ENCODE data around the gene CPNE7. TPM values are rescaled to one million over a fixed set of nuclear protein-coding genes. Genes with fewer than 3 reads are reported as not detected.

Gene CPNE7
- total RNA-seq, 2 donors from 2014 or later, result 4.7 to 8.2 TPM

DNA sequence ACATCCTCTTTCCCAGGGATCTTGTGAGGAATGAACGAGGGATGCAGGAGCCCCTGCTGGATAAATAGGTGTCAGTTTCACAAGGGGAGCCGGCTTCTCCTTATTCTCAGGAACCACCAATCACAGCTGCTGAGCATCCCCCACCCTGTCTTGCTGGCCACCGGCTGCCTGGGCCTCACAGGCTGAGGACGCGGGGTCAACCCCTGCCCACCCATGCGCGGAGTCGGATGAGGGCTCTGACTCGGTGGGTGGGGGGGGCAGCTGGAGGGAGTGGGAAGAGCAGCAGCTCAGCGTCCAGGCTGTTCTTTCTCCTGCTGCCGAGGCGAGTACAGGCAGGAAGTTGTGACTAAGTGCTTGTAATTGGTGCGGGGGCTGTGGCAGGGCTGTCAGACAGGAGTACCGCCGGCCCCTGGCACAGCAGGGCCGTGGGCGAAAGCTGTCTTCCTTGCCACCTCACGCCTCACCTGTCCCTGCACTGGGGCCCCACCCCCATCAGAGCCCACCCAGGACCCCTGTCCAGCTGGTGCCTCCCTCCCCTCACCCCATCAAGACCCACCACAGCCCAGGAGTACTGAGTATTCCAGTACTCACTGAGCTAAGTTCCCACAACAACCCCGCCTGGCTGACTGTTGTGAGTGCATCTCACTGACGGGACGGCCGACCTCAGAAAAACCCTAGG lies 26.9 kb downstream of the CPNE7 start:
- peak; percentile 78 for ATAC-seq
- H3K36me3 Mint-ChIP-seq (ENCODE audit: low read depth), result no peaks in the 10 kb centered on the region
- no peaks in the 10 kb centered on the region for H3K9me3 ChIP-seq (ENCODE audit: control insufficient read depth, low read length, poor library complexity, severe bottlenecking)
- no peak for DNase-seq
- H3K27me3 Mint-ChIP-seq, result no peaks in the 10 kb centered on the region
- H3K4me3 Mint-ChIP-seq, result peak overlapping the region; percentile 33
- H3K27ac Mint-ChIP-seq, result no peak overlapping the region
- H3K4me1 Mint-ChIP-seq, result peaks cover 14% of the 10 kb centered on the region

DNA sequence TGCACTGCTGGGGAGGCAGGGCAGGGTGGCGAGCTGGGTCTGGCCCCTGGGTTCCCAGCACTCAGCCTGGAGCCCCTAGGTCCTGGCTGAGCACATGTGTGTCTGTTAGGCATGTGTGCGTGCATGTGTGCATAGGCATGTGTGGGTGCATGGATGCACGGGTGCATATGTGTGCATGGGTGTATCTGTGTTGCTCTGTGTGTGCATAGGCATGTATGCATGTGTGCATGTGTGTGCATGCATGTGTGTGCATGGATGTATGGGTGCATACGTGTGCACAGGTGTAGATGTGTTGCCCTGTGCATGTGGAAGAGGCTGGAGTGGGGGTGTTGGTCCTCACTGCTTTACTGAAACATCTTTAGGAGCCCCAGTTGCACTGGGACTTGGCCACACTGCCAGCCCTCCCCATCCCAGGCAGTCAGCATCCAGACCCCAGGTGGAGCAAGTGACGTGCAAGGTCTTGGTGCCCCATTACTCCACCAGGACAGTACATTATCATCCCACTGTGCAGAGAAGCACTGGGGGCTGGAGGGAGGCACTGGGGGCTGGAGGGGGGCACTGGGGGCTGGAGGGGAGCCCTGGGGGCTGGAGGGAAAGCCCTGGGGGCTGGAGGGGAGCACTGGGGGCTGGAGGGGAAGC lies 27.5 kb downstream of the CPNE7 start:
- Mint-ChIP-seq H3K4me3 (peak overlapping the region; percentile 33), H3K36me3 (ENCODE audit: low read depth) (no peaks in the 10 kb centered on the region), H3K4me1 (peaks cover 14% of the 10 kb centered on the region), H3K27me3 (no peaks in the 10 kb centered on the region), H3K27ac (no peak overlapping the region)
- DNase-seq (no peak), ATAC-seq (no peak)
- no peaks in the 10 kb centered on the region for H3K9me3 ChIP-seq (ENCODE audit: control insufficient read depth, low read length, poor library complexity, severe bottlenecking)

DNA sequence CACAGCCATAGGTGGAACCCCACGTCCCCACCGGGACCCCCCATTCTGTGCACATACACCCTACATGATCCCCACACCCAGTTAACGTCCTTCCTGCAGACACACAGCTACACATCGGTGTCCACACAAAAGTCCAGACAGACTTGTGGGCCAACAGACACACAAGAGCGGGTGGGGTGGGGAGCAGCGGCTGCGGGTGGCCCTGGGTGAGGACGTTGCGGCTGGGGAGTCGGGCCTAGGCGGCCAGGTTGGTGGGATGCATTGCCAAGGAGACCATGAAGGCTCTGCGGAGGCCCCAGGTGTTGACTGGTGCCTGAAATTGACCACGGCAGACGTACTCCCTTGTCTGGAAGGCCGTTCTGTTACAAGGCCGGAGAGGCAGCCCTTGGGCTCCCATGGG lies 29.2 kb downstream of the CPNE7 start:
- Mint-ChIP-seq H3K4me3 (no peak overlapping the region), H3K27me3 (no peaks in the 10 kb centered on the region)
- no peak for DNase-seq

DNA sequence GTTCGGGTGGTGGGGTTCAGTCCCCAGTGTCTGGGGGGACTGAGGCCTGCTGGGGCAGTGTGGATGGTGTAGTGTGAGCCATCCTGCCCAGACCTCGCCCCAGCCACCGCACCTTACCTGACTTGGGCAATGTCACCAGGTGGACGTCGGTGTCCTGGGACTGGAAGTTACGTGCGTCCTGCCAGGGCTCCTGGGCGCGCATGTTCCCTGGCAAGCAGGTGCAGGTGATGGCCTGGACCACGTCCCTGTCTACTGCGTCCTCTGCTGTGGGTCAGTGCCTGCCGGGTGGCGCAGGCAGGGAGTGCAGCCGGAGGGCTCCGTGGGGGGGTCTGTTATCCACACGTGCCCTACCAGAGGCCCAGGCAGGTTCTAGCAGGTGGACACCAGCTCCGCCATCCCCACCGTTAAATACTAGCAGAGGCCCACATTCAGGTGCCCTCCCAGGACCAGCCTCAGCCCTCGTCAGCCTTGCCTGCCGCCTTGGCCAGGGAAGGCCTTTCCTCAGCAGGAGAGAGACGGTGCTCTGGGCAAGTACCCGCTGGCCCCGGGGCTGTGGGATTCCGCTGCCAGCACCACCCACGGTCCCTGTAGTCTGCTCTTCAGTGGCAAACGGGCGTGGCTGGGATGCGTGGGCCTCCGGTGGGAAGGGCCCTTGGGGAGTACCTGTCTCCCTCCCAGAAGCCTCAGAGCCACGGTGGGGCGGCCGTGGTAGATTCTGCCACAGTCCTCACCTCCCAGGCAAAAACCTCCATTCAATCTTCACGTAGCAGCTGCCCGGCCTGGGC lies 29.8 kb downstream of the CPNE7 start:
- H3K4me3 Mint-ChIP-seq, result no peak overlapping the region
- H3K9me3 ChIP-seq (ENCODE audit: control insufficient read depth, low read length, poor library complexity, severe bottlenecking), result no peaks in the 10 kb centered on the region
- H3K27ac Mint-ChIP-seq, result no peak overlapping the region
- ATAC-seq, result no peak
- no peaks in the 10 kb centered on the region for H3K27me3 Mint-ChIP-seq
- H3K4me1 Mint-ChIP-seq, result peaks cover 10% of the 10 kb centered on the region
- H3K36me3 Mint-ChIP-seq (ENCODE audit: low read depth), result no peaks in the 10 kb centered on the region
- no peak for DNase-seq

More for the DNA sequence above, 29.2 kb downstream of the CPNE7 start:
- Mint-ChIP-seq H3K27ac (no peak overlapping the region), H3K4me1 (peaks cover 10% of the 10 kb centered on the region), H3K36me3 (ENCODE audit: low read depth) (no peaks in the 10 kb centered on the region)
- no peaks in the 10 kb centered on the region for H3K9me3 ChIP-seq (ENCODE audit: control insufficient read depth, low read length, poor library complexity, severe bottlenecking)
- no peak for ATAC-seq

DNA sequence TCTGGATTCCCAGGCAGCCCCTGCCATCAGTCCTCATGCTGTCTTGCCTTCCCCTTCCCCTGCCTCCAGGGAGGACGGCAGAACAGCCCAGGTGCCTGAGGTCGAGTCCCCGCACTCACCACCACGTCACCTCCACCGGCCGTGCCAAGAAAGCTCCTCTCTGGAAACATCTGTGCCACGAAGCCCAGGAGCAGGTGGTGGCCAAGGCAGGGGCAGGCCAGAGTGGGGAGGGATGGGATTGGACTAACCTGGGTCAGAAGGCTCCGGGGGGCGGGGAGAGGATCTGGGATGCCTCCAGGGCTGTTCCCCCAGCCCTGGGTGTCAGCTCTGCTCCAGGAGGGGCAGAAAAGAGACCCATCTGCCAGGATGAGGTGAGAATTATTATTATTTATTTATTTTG lies 30.4 kb downstream of the CPNE7 start:
- H3K4me3 Mint-ChIP-seq, result no peak overlapping the region
- no peak for ATAC-seq
- H3K4me1 Mint-ChIP-seq, result peaks cover 10% of the 10 kb centered on the region
- H3K27ac Mint-ChIP-seq, result no peak overlapping the region
- no peaks in the 10 kb centered on the region for H3K36me3 Mint-ChIP-seq (ENCODE audit: low read depth)
- no peak for DNase-seq
- H3K27me3 Mint-ChIP-seq, result no peaks in the 10 kb centered on the region
- H3K9me3 ChIP-seq (ENCODE audit: control insufficient read depth, low read length, poor library complexity, severe bottlenecking), result no peaks in the 10 kb centered on the region

DNA sequence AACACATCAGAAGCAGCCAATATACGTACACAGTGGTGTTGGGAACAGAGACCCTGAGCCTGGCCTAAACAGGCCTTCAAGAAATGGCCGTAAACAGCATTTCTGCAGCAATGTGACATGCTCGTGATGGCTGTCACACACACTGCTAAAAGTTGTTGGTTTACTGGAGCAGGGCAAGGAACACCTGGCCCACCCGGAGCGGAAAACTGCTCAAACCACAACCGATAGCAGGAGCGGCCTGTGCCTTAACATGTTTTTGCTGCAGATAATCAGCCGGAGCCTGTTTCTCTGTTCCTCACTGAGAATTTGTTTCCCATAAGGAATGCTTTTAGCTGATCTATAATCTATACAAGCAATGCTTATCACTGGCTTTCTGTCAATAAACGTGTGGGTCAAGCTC lies 31.9 kb downstream of the CPNE7 start:
- peaks cover 8% of the 10 kb centered on the region for H3K4me1 Mint-ChIP-seq
- no peak for ATAC-seq
- no peak for DNase-seq

DNA sequence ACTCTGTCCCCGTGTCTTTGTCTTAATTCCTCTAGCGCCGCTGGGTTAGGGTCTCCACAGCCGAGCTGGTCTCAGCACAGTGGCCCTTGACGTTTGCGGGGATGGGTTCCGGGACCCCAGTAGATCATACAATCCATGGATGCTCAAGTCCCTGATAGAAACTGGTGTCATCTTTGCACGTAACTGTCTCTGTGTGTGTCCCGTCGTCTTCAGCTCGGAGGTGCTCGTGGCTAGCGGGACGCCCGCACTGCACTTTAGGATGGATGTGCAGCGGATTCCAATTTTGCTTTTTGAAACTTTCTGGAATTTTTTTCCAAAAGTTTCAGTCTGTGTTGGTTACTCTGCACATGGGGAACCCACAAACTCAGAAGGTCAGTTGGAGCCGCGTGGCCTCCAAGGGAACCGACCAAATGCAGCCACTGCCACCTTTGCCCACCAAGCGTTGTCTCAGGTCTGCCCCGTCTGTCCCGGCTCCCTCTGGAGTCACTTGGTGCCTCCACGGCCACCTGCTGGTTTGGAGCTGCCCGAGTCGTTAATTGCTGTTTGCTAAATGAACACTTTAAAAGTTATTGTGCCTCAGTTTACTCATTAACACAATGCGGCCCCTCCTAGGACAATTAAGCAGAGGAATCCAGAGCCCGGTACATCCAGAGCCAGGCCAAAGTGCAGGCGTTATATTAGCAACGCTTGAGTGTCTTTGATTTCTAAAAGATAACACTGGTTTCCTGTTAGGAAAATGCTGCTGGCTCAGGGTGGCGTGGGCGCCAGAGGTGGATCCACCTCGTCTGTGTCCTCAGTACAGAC lies 32.6 kb downstream of the CPNE7 start:
- Mint-ChIP-seq H3K36me3 (ENCODE audit: low read depth) (no peaks in the 10 kb centered on the region), H3K27ac (no peak overlapping the region), H3K27me3 (no peaks in the 10 kb centered on the region), H3K4me3 (no peak overlapping the region), H3K4me1 (peaks cover under 1% of the 10 kb centered on the region)
- ATAC-seq, result no peak
- H3K9me3 ChIP-seq (ENCODE audit: control insufficient read depth, low read length, poor library complexity, severe bottlenecking), result no peaks in the 10 kb centered on the region
- no peak for DNase-seq

More for the DNA sequence above, 31.9 kb downstream of the CPNE7 start:
- H3K9me3 ChIP-seq (ENCODE audit: control insufficient read depth, low read length, poor library complexity, severe bottlenecking), result no peaks in the 10 kb centered on the region
- Mint-ChIP-seq H3K27ac (no peak overlapping the region), H3K36me3 (ENCODE audit: low read depth) (no peaks in the 10 kb centered on the region), H3K27me3 (no peaks in the 10 kb centered on the region), H3K4me3 (no peak overlapping the region)

DNA sequence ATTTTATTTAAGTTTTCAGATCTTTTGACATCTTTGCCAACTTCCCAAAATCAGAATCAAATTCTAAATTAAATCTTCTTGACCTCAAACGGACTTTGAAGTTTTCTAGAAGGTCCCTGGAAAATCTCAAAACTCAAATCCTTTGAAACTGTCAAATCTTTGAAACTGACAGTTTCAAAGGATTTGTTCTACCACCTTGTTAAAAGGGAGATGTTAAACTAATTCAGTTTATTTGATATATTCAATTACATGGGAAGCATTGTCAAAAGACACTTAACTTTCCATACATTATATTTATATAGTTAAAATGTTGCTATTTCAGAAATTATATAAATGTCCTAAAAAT lies 34.5 kb downstream of the CPNE7 start:
- no peak for ATAC-seq
- Mint-ChIP-seq H3K4me3 (no peak overlapping the region), H3K27me3 (no peaks in the 10 kb centered on the region)

DNA sequence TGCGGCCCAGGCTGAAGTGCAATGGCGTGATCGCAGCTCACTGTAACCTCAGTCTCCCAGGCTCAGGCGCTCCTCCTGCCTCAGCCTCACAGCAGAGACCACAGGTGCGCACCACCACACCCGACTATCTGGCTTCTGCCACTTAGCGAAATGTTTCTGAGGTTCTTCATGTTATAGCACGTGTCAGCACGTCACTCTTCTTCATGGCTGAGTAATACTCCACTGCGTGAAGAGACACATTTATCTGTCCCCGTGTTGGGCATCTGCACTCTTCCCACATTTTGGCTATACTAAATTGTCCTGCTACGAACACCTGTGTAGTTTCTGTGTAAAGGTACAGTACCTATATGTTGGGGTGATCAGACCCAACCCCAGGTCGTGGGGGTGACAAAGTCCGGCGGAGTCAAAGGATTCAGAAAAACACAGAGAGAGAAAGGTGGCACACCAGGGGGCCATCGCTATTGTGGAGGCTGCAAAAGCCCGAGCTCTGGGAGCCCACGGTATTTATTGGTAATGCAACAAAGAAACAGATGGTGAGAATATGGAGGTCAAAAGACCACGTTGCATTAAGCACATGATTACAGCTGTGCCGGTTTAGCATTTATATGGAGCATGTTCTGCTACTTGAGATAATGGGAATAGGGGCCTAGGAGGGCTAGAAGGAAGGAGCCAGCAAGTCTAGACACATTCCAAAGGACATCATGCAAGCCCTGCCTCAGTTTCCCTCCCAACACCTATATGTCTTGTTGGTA lies 37.0 kb downstream of the CPNE7 start:
- H3K27ac Mint-ChIP-seq, result no peak overlapping the region
- DNase-seq (no peak), ATAC-seq (no peak)
- H3K36me3 Mint-ChIP-seq (ENCODE audit: low read depth), result no peaks in the 10 kb centered on the region
- H3K4me1 Mint-ChIP-seq, result peaks cover 5% of the 10 kb centered on the region
- H3K9me3 ChIP-seq (ENCODE audit: control insufficient read depth, low read length, poor library complexity, severe bottlenecking), result no peaks in the 10 kb centered on the region
- H3K27me3 Mint-ChIP-seq, result no peaks in the 10 kb centered on the region
- H3K4me3 Mint-ChIP-seq, result no peak overlapping the region

More for the DNA sequence above, 34.5 kb downstream of the CPNE7 start:
- Mint-ChIP-seq H3K4me1 (no peaks in the 10 kb centered on the region), H3K36me3 (ENCODE audit: low read depth) (no peaks in the 10 kb centered on the region), H3K27ac (no peak overlapping the region)
- no peak for DNase-seq
- H3K9me3 ChIP-seq (ENCODE audit: control insufficient read depth, low read length, poor library complexity, severe bottlenecking), result no peaks in the 10 kb centered on the region

DNA sequence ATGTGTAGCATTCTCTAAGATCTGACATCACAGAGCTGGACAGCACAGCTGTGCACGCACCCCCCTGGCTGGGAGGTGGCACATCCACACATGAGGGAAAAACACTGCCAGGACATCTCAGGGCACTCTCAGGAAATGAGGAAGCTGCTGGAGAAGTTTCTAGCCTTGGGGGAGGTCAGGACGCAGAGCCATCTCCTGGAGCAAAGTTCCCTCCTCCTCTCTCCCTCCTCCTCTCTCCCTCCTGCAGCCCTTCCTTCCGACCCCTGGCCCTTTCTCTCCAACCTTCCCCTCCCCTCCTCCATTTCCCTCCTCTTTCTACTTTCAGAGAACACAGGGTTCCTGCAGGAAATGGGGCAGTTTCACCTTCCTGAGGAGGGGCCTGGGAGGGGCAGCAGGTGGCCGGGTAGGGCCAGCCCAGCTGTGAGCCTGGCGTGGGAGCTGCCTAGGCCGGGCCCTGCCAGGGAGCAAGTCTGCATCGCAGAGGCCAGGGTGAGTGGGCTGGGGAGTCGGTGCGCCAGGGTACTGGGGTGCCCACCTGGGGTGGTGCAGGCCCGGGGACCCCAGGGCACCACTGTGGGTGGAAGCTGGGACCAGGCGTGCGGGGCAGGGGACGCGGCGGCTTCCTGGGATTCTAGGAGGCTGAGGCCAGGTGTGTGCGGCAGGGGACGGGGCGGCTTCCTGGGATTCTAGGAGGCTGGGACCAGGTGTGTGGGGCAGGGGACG lies 37.8 kb downstream of the CPNE7 start, which contains the start of gene DPEP1:
TSS of gene DPEP1 (plus strand) at position 412 of the 723 bp plus-strand sequence. CDS start 16,769 bp downstream, outside the sequence.
- no peaks in the 10 kb centered on the region for H3K36me3 Mint-ChIP-seq (ENCODE audit: low read depth)
- no peaks in the 10 kb centered on the region for H3K27me3 Mint-ChIP-seq
- ATAC-seq (no peak), DNase-seq (no peak)
- no peak within 1 kb of the TSS for H3K27ac Mint-ChIP-seq
- H3K4me1 Mint-ChIP-seq, result peaks cover 5% of the 10 kb centered on the region
- no peaks in the 10 kb centered on the region for H3K9me3 ChIP-seq (ENCODE audit: control insufficient read depth, low read length, poor library complexity, severe bottlenecking)
- H3K4me3 Mint-ChIP-seq, result no peak within 1 kb of the TSS

DNA sequence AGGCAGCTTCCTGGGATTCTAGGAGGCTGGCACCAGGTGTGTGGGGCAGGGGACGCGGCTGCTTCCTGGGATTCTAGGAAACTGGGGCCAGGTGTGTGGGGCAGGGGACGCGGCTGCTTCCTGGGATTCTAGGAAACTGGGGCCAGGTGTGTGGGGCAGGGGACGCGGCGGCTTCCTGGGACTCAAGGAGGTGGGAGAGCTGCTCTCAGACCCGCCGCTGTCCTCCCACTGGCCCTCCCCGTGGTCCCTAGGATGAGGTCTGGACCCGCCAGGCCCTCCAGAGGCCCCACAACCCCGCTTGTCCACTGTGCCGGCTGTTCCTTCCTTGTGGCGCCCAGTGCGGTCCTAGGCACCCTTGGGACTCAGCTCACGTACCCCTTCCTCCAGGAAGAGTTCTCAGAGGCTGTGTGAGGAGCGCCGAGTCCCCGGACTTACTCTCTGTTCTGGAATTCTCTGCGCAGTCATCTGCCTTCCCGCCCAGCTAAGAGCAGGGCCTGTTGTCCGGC lies 38.4 kb downstream of the CPNE7 start:
- Mint-ChIP-seq H3K36me3 (ENCODE audit: low read depth) (no peaks in the 10 kb centered on the region), H3K4me3 (no peak overlapping the region), H3K4me1 (peaks cover 5% of the 10 kb centered on the region), H3K27ac (no peak overlapping the region), H3K27me3 (no peaks in the 10 kb centered on the region)
- no peak for ATAC-seq
- no peaks in the 10 kb centered on the region for H3K9me3 ChIP-seq (ENCODE audit: control insufficient read depth, low read length, poor library complexity, severe bottlenecking)
- DNase-seq, result no peak

DNA sequence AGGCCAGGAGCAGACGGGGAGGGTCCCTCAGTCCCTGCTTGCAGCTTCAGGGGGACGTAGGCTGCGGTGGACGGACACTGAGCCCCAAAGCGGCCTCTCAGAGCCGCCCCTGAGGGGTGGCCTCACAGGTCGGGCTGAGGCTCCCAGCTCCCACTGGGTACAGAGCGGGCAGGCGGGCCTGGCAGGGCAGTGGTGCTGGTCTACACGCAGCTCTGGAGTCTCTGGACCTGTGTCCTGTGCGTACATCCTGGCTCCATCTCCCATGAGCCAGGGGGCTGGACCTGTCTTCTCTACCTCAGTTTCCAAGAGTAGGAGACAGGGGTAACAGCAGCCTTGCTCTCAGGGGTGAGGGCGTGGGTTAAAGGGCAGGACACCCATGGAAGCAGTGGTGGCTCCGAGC lies 39.6 kb downstream of the CPNE7 start:
- Mint-ChIP-seq H3K4me1 (peaks cover 5% of the 10 kb centered on the region), H3K36me3 (ENCODE audit: low read depth) (no peaks in the 10 kb centered on the region), H3K27me3 (no peaks in the 10 kb centered on the region), H3K4me3 (no peak overlapping the region), H3K27ac (no peak overlapping the region)
- ATAC-seq, result no peak
- H3K9me3 ChIP-seq (ENCODE audit: control insufficient read depth, low read length, poor library complexity, severe bottlenecking), result no peaks in the 10 kb centered on the region
- no peak for DNase-seq

All from T-helper 17 cell (primary cell).